Neuronal stem cell (in vitro differentiated cells): ENCODE results near the gene TNPO2.

ENCODE experiments used
- DNase-seq: peaks from one replicate; pipeline ENCODE4 v3.0.0-alpha.2; 2013; ENCODE audit warnings: low spot score
- H2AFZ ChIP-seq: one replicate; pipeline ENCODE4 v1.6.1; 2013; ENCODE audit warnings: mild to moderate bottlenecking, low read length, inconsistent platforms
- H2AK5ac ChIP-seq: 2 replicates; pipeline ENCODE4 v1.6.1; 2013; ENCODE audit warnings: low read depth, mild to moderate bottlenecking, inconsistent platforms, low read length, moderate library complexity, mixed read lengths
- H2BK120ac ChIP-seq: 2 replicates; pipeline ENCODE4 v1.6.1; 2013; ENCODE audit warnings: low read depth, mild to moderate bottlenecking, inconsistent platforms, low read length, moderate library complexity, mixed read lengths
- H2BK12ac ChIP-seq: one replicate; pipeline ENCODE4 v1.6.1; 2013; ENCODE audit warnings: low read length, inconsistent platforms
- H2BK15ac ChIP-seq: 2 replicates; pipeline ENCODE4 v1.6.1; 2013; ENCODE audit warnings: mild to moderate bottlenecking, low read length, inconsistent platforms, mixed read lengths
- H2BK5ac ChIP-seq: one replicate; pipeline ENCODE4 v1.6.1; 2013; ENCODE audit warnings: inconsistent platforms, mild to moderate bottlenecking, low read length, moderate library complexity
- H3K14ac ChIP-seq: one replicate; pipeline ENCODE4 v1.6.1; 2013; ENCODE audit warnings: low read length, inconsistent platforms
- H3K18ac ChIP-seq: 2 replicates; pipeline ENCODE4 v1.6.1; 2013; ENCODE audit warnings: low read length, inconsistent platforms
- H3K23ac ChIP-seq: 2 replicates; pipeline ENCODE4 v1.6.1; 2013; ENCODE audit warnings: low read depth, mild to moderate bottlenecking, mixed read lengths, low read length, inconsistent platforms; ENCODE audit not compliant: poor library complexity
- H3K27ac ChIP-seq: replicated peaks from 3 replicates; pipeline ENCODE4 v1.5.1; 2013; ENCODE audit warnings: low read length, inconsistent platforms
- H3K27me3 ChIP-seq, 3 experiments: 2 replicates each; pipeline ENCODE4 v1.6.1; 2013; ENCODE audit warnings: low read length in 3 of 3, mild to moderate bottlenecking in 2 of 3, inconsistent platforms in 1 of 3, low read depth in 1 of 3, mixed read lengths in 1 of 3, moderate library complexity in 1 of 3; ENCODE audit not compliant: control insufficient read depth in 3 of 3, insufficient read depth in 3 of 3
- H3K36me3 ChIP-seq, 2 donors: replicated peaks in 1 of 2; 2 replicates each; pipeline ENCODE4 v1.6.1; 2013; ENCODE audit warnings: low read length in 2 of 2; ENCODE audit not compliant: control insufficient read depth in 2 of 2, insufficient read depth in 2 of 2
- H3K4ac ChIP-seq: 2 replicates; pipeline ENCODE4 v1.6.1; 2013; ENCODE audit warnings: inconsistent platforms, mild to moderate bottlenecking, low read length, moderate library complexity
- H3K4me1 ChIP-seq, 2 donors: 1 replicate in 1 of 2; 2 replicates in 1 of 2; pipeline ENCODE4 v1.6.1; 2013; ENCODE audit warnings: low read length in 2 of 2, low read depth in 1 of 2; ENCODE audit not compliant: control insufficient read depth in 2 of 2, insufficient read depth in 1 of 2
- H3K4me2 ChIP-seq: one replicate; pipeline ENCODE4 v1.6.1; 2013; ENCODE audit warnings: mild to moderate bottlenecking, low read length, inconsistent platforms; ENCODE audit not compliant: insufficient read depth, poor library complexity, severe bottlenecking
- H3K4me3 ChIP-seq, 2 donors: 2 replicates each; pipeline ENCODE4 v1.5.1; 2013; ENCODE audit warnings: low read length in 2 of 2, mild to moderate bottlenecking in 2 of 2, inconsistent platforms in 1 of 2, moderate library complexity in 1 of 2
- H3K79me1 ChIP-seq: one replicate; pipeline ENCODE4 v1.6.1; 2013; ENCODE audit warnings: low read depth, mild to moderate bottlenecking, inconsistent platforms, low read length, moderate library complexity
- H3K9ac ChIP-seq: one replicate; pipeline ENCODE4 v1.6.1; 2013; ENCODE audit warnings: mild to moderate bottlenecking, low read depth, low read length, inconsistent platforms; ENCODE audit not compliant: poor library complexity
- H3K9me3 ChIP-seq, 2 donors: replicated peaks in 1 of 2; 2 replicates each; pipeline versions ENCODE3 to v1.6.1; 2013; ENCODE audit warnings: low read length in 2 of 2, mild to moderate bottlenecking in 2 of 2, inconsistent platforms in 1 of 2, low read depth in 1 of 2, mixed read lengths in 1 of 2, moderate library complexity in 1 of 2; ENCODE audit not compliant: control insufficient read depth in 2 of 2, insufficient read depth in 1 of 2
- H4K8ac ChIP-seq: one replicate; pipeline ENCODE4 v1.6.1; 2013; ENCODE audit warnings: low read depth, mild to moderate bottlenecking, inconsistent platforms, low read length, moderate library complexity
- H4K91ac ChIP-seq: one replicate; pipeline ENCODE4 v1.6.1; 2013; ENCODE audit warnings: low read length, low read depth, mild to moderate bottlenecking, inconsistent platforms; ENCODE audit not compliant: poor library complexity
- WGBS, 2 donors: extraction: QIAGEN DNeasy Blood & Tissue Kit; methylation state at CpG; one replicate each; pipeline ENCODE4 v1.1.7; 2013; ENCODE audit warnings: missing lambda C conversion rate in 2 of 2, mixed read lengths in 1 of 2; ENCODE audit not compliant: insufficient read length in 2 of 2, insufficient replicate concordance in 1 of 2; ENCODE audit errors: extremely low coverage in 2 of 2; 5-methylcytosine and 5-hydroxymethylcytosine counted together

Gene TNPO2

DNA sequence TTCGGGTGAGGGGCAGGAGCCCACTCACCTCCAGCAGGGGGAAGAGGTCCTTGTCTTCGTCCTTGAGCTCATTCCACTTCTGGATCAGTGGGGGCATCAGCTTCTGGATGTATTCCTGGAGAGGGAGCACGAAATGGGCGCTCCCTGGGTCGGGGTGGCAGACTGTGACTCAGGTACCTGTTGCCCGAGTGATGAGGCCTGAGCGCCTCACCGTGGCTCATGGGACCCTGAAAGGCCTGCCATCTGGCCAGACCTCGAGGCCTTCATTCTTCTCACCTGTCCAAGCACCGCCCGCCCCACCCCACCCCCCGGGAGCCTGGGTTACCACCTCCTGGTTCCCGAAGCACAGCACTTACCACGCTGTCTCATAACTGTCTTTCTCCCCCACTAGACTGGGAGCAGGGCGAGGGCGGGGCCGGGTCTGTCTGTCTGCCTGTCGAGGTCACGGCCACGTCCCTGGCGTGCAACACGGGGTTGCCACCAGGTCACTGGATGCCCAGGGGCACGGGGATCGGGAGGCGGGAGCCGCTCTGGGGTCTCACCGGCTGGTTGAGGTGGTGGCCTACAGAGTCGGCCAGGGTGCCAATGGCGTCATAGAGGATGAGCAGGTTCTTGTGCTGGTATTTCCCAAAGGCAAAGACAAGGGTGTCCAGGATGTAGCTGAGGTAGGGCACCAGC, 17.9 kb downstream of the TNPO2 start:
- WGBS, 2 donors = no CpG with 5 or more reads among the region's 29 CpGs
- Histone ChIP-seq H3K4me2 (no peak overlapping the region), H3K27me3 (no peaks in the 10 kb centered on the region), H3K79me1 (peaks cover 9% of the 10 kb centered on the region), H2BK120ac (no peak overlapping the region), H3K9me3 (peaks cover 0 to 2% of the 10 kb centered on the region in 2 donors), H2BK5ac (no peak overlapping the region), H2BK15ac (no peak overlapping the region), H2BK12ac (peak overlapping the region; percentile 30), H3K18ac (no peak overlapping the region), H3K4me1 (peaks cover 0 to 7% of the 10 kb centered on the region in 2 donors), H4K91ac (no peak overlapping the region), H2AFZ (no peak overlapping the region), H3K9ac (no peak overlapping the region), H3K14ac (no peak overlapping the region), H3K4ac (peak overlapping the region; percentile 23), H4K8ac (no peak overlapping the region), H3K4me3 (no peak overlapping the region), H3K36me3 (peaks cover 64 to 97% of the 10 kb centered on the region in 2 donors), H3K27ac (no peak overlapping the region), H2AK5ac (no peak overlapping the region), H3K23ac (peak overlapping the region; percentile 73)
- DNase-seq = no peak

DNA sequence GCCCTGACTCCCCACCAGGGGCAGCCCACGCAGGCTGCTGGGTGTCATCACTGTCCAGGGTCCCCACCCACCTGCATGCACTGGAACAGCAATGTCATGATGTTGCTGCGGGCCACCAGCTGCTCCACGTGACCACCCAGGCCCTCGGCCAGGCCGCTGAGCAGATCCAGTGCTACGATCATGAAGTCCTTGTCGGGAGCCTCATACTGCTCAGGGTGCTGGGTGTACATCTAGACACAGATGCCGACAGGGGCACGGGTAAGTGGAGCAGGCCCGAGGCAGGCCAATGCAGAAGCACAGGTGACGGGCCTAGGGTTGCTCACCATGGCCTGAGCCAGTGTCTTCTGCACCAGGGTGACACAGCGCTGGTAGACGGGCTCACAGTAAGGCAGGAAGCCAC, 18.6 kb downstream of the TNPO2 start:
- no peak overlapping the region for H3K4ac ChIP-seq
- peak overlapping the region; percentile 30 for H2BK12ac ChIP-seq
- H3K9me3 ChIP-seq = peaks cover 0 to 2% of the 10 kb centered on the region in 2 donors
- no peak overlapping the region for H2BK120ac ChIP-seq
- no peak overlapping the region for H3K18ac ChIP-seq
- no peak overlapping the region for H2BK15ac ChIP-seq
- H3K4me1 ChIP-seq = peaks cover 0 to 7% of the 10 kb centered on the region in 2 donors
- H3K4me2 ChIP-seq = no peak overlapping the region
- peak overlapping the region in 1 of 2 donors; percentile 37 for H3K4me3 ChIP-seq
- no peak overlapping the region for H3K27ac ChIP-seq
- H3K27me3 ChIP-seq = no peaks in the 10 kb centered on the region
- no peak for DNase-seq
- H3K9ac ChIP-seq = peak overlapping the region; percentile 84
- peak overlapping the region; percentile 40 for H2AK5ac ChIP-seq
- peak overlapping the region; percentile 73 for H3K23ac ChIP-seq
- no peak overlapping the region for H2BK5ac ChIP-seq
- peaks cover 9% of the 10 kb centered on the region for H3K79me1 ChIP-seq
- no CpG with 5 or more reads among the region's 13 CpGs for WGBS, 2 donors
- no peak overlapping the region for H3K14ac ChIP-seq
- H3K36me3 ChIP-seq = peaks cover 63 to 96% of the 10 kb centered on the region in 2 donors
- no peak overlapping the region for H4K91ac ChIP-seq
- H4K8ac ChIP-seq = peak overlapping the region; percentile 82
- H2AFZ ChIP-seq = no peak overlapping the region

DNA sequence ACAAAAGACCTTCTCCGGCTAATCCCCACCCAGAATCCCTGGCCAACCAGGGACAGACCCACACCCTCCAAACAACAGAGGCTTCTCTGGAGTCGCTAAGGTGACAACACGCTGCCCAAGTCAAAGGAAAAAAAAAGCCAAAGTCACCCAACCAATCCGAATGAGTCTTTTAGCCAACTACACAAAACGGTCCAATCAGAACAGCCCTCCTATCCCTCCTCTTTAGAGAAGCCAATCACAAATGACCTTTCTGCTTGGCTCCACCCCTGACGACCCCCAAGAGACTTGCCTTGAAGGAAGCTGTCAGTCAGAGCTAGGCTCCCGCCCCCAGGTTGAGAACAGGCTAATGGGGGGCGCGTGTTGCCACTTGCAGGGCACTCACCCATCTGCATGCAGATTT, 20.7 kb downstream of the TNPO2 start:
- no peak overlapping the region for H3K14ac ChIP-seq
- H2BK5ac ChIP-seq = no peak overlapping the region
- H3K23ac ChIP-seq = no peak overlapping the region
- no CpG with 5 or more reads among the region's 9 CpGs for WGBS, 2 donors
- DNase-seq = peak; percentile 85
- no peak overlapping the region for H2BK120ac ChIP-seq
- peaks cover 0 to 2% of the 10 kb centered on the region in 2 donors for H3K9me3 ChIP-seq
- H3K4ac ChIP-seq = no peak overlapping the region
- H4K91ac ChIP-seq = no peak overlapping the region
- no peak overlapping the region for H3K18ac ChIP-seq
- H3K79me1 ChIP-seq = peaks cover 9% of the 10 kb centered on the region
- H2BK15ac ChIP-seq = no peak overlapping the region
- H3K36me3 ChIP-seq = peaks cover 63 to 97% of the 10 kb centered on the region in 2 donors
- H4K8ac ChIP-seq = no peak overlapping the region
- H3K4me3 ChIP-seq = no peak overlapping the region
- peak overlapping the region; percentile 75 for H3K27ac ChIP-seq
- no peaks in the 10 kb centered on the region for H3K27me3 ChIP-seq
- H2AK5ac ChIP-seq = no peak overlapping the region
- H3K4me1 ChIP-seq = peaks cover 0 to 7% of the 10 kb centered on the region in 2 donors
- no peak overlapping the region for H2BK12ac ChIP-seq
- H3K4me2 ChIP-seq = no peak overlapping the region
- no peak overlapping the region for H2AFZ ChIP-seq
- no peak overlapping the region for H3K9ac ChIP-seq

DNA sequence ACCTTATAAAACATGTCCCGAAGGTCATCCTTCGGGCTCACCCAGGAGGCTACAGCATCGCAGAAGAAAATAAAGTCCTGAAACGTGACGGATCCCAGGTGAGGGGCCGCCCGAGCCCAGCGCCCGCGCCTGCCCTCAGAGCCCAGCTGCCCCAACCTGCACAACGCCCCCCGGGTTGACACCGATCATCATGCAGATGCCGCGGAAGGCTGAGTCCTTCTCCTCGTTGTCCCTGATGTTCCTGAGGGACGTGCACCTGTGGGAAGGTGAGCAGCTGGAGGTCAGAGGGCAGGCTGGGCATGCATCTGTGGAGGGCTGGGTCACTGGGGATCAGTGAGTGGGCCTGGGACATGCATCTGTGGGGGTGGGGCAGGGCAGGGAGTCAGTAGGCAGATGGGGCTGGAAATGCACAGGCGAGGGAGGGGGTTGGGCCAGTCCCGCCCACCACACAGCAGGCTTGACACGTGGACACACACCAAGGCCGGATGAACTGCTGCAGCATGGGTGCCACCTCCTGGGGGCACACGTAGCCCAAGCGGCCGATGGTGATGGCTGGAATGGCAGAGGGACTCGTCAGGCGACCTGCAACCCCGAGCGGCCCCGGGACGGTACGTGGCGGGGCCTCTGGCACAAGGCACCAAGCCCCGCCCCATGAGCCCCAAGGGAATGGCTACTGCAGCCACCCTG, 22.0 kb downstream of the TNPO2 start:
- peak overlapping the region; percentile 12 for H3K9ac ChIP-seq
- no peak overlapping the region for H2BK5ac ChIP-seq
- H2BK12ac ChIP-seq = peak overlapping the region; percentile 73
- no peak overlapping the region for H2BK15ac ChIP-seq
- H3K27ac ChIP-seq = no peak overlapping the region
- H3K79me1 ChIP-seq = peaks cover 9% of the 10 kb centered on the region
- H3K36me3 ChIP-seq = peaks cover 61 to 86% of the 10 kb centered on the region in 2 donors
- no peak overlapping the region for H3K14ac ChIP-seq
- no peak overlapping the region for H2BK120ac ChIP-seq
- no peak overlapping the region for H4K8ac ChIP-seq
- no peak overlapping the region for H3K4me2 ChIP-seq
- no peak overlapping the region for H3K18ac ChIP-seq
- peak overlapping the region in 1 of 2 donors; percentile 5 for H3K4me3 ChIP-seq
- H3K27me3 ChIP-seq = no peaks in the 10 kb centered on the region
- no peak overlapping the region for H3K4ac ChIP-seq
- DNase-seq = no peak
- peaks cover 0 to 7% of the 10 kb centered on the region in 2 donors for H3K4me1 ChIP-seq
- no CpG with 5 or more reads among the region's 33 CpGs for WGBS, 2 donors
- peak overlapping the region; percentile 11 for H2AK5ac ChIP-seq
- H4K91ac ChIP-seq = no peak overlapping the region
- H3K9me3 ChIP-seq = peaks cover 0 to 2% of the 10 kb centered on the region in 2 donors
- no peak overlapping the region for H2AFZ ChIP-seq
- H3K23ac ChIP-seq = peak overlapping the region; percentile 85
